Progenitor cell of endocrine pancreas (in vitro differentiated cells): Measurements from ENCODE around the gene MYO9A. TPM values are rescaled to one million over a fixed set of nuclear protein-coding genes. Genes with fewer than 3 reads are reported as not detected.

Experiments
- DNase-seq: peaks from one replicate; pipeline ENCODE4 v3.0.0; 2021; ENCODE audit warnings: low spot score; ENCODE audit not compliant: unreplicated experiment
- H3K27ac Mint-ChIP-seq: 2 replicates; pipeline ENCODE4 v1.8.0; 2021; ENCODE audit warnings: mild to moderate bottlenecking, moderate library complexity, mixed read lengths
- H3K27me3 Mint-ChIP-seq: 2 replicates; pipeline ENCODE4 v1.8.0; 2021; ENCODE audit warnings: mixed read lengths
- H3K36me3 Mint-ChIP-seq: 2 replicates; pipeline ENCODE4 v1.8.0; 2022; ENCODE audit warnings: mixed read lengths; ENCODE audit not compliant: insufficient read depth
- H3K4me1 Mint-ChIP-seq: 2 replicates; pipeline ENCODE4 v1.8.0; 2021; ENCODE audit warnings: low read depth, mixed read lengths
- H3K4me3 Mint-ChIP-seq: 2 replicates; pipeline ENCODE4 v1.8.0; 2021; ENCODE audit warnings: low read depth, mild to moderate bottlenecking, moderate library complexity, mixed read lengths
- H3K9me3 Mint-ChIP-seq: 2 replicates; pipeline ENCODE4 v1.8.0; 2021; ENCODE audit warnings: low read depth, mixed read lengths
- total RNA-seq: library from RNA; stranded (reverse); gene quantifications from 2 replicates; pipeline ENCODE4 v1.2.1, GENCODE V29; 2021
- TF ChIP-seq, protein P1 (sequence below): fragments of 200-600 bp; sonication (generic); IDR thresholded peaks from one replicate; pipeline ENCODE4 v1.5.0; 2021; ENCODE audit warnings: antibody characterized with exemption, mild to moderate bottlenecking; ENCODE audit not compliant: unreplicated experiment

Gene MYO9A
- total RNA-seq, 1 donor from 2014 or later = 32.0 TPM

DNA sequence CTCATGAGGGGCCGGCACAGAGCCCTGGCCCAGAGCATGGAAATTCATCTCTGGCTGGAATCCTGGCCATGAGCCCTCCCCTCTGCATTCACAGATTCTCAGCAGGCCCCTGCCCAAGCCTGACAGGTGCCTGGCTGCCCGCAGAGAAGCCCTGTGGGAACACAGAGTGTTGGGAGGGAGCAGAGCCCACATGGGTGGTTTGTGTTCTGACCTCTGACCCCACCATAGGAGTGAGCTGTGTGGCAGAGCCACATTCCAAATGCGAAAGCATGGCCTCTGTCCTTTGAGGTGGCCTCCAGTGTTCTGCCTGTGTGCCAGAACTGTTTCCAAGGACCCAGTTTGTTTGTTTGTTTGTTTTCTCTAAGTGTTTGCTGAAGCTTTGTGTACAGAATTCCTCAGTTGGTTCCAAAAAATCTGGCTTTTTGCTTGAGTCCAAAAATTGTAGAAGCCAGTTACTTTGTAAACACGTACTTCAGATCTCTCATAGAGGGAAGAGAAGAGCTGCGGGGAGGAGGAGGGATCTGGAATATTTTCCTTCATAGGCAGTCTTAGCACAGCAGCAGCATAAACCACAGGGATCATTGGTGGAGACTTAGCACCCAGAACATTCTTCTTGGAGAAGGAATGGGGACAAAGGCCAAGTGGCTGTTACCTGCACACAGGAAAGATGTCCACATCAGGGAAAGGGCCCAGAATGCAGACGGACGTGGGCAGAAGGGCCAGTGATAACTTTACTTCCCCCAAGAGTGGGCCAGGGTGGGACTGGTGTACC, 43.6 kb upstream of the MYO9A start:
- no peak for DNase-seq
- Mint-ChIP-seq H3K27me3 (peaks cover 3% of the 10 kb centered on the region), H3K36me3 (no peaks in the 10 kb centered on the region), H3K4me1 (peaks cover 6% of the 10 kb centered on the region), H3K4me3 (no peak overlapping the region), H3K27ac (peak overlapping the region; percentile 62), H3K9me3 (no peaks in the 10 kb centered on the region)
- TF ChIP-seq, protein P1, sequence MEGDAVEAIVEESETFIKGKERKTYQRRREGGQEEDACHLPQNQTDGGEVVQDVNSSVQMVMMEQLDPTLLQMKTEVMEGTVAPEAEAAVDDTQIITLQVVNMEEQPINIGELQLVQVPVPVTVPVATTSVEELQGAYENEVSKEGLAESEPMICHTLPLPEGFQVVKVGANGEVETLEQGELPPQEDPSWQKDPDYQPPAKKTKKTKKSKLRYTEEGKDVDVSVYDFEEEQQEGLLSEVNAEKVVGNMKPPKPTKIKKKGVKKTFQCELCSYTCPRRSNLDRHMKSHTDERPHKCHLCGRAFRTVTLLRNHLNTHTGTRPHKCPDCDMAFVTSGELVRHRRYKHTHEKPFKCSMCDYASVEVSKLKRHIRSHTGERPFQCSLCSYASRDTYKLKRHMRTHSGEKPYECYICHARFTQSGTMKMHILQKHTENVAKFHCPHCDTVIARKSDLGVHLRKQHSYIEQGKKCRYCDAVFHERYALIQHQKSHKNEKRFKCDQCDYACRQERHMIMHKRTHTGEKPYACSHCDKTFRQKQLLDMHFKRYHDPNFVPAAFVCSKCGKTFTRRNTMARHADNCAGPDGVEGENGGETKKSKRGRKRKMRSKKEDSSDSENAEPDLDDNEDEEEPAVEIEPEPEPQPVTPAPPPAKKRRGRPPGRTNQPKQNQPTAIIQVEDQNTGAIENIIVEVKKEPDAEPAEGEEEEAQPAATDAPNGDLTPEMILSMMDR = no peak

GRCh38 chr15:72160696-72161245, 42.8 kb upstream of the MYO9A start:
- no peaks in the 10 kb centered on the region for H3K9me3 Mint-ChIP-seq
- H3K36me3 Mint-ChIP-seq = no peaks in the 10 kb centered on the region
- TF ChIP-seq, protein P1 = no peak
- peaks cover 6% of the 10 kb centered on the region for H3K4me1 Mint-ChIP-seq
- H3K27ac Mint-ChIP-seq = no peak overlapping the region
- peaks cover under 1% of the 10 kb centered on the region for H3K27me3 Mint-ChIP-seq
- no peak for DNase-seq
- no peak overlapping the region for H3K4me3 Mint-ChIP-seq

- Mint-ChIP-seq H3K27me3 (peaks cover 21% of the 10 kb centered on the region), H3K9me3 (no peaks in the 10 kb centered on the region), H3K4me3 (no peak overlapping the region), H3K4me1 (peaks cover 10% of the 10 kb centered on the region), H3K36me3 (no peaks in the 10 kb centered on the region), H3K27ac (no peak overlapping the region)
- no peak for DNase-seq
- TF ChIP-seq, protein P1 = no peak
Measured at GRCh38 chr15:72156928-72157327, 39.0 kb upstream of the MYO9A start.

DNA sequence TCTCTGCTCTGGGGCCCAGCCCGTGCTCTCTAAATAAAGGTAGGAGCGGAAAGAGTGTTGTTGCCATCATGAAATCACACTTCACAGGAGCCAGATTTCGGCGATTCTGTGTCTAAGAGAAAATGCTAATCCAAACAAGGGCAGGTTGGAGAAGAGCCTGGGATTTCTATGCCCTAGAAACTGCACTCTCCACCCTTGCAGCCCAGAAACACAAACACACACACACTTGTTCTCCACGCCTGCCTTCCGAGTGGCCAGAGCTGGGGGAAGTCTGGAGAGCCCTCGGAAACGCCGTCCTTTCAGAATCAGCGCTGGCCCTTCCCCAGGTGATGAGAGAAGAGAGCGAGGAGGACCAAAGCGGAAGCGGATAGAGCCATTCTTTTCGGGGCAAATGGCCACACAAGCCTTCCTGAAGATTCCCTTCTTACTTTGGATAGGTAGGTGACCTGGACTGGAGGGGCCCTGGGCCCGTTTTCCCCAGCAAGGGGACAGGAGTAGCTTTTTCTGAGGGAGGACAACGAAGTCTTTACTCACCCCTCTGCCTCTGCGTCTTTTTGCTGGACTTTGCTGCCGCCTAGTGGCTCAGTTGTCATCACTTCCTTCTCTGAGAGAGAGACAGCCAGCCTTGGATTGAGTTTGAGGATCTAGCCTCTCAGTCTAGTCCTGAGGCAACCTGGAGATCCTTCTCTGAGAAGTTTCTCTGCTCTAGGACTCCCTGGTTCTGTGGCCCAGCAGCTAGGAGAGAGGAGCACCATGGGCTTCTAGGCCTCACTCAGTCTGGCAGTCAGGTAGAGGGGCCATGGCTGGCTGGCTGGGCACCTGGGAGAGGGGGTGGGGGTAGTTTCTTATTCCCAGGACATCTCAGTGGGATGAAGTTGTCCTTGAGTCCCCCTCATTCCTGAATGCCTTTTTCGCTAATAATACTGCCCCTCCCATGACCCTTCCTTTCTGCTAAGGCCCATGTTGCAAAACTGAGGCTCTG, 38.0 kb upstream of the MYO9A start:
- DNase-seq = peak; percentile 76
- H3K36me3 Mint-ChIP-seq = no peaks in the 10 kb centered on the region
- TF ChIP-seq, protein P1 = peak; percentile 88
- peaks cover 22% of the 10 kb centered on the region for H3K27me3 Mint-ChIP-seq
- no peaks in the 10 kb centered on the region for H3K9me3 Mint-ChIP-seq
- no peak overlapping the region for H3K27ac Mint-ChIP-seq
- H3K4me1 Mint-ChIP-seq = peaks cover 4% of the 10 kb centered on the region
- H3K4me3 Mint-ChIP-seq = peak overlapping the region; percentile 60
